Measurements from ENCODE around the gene GNAI3. TPM values are rescaled to one million over a fixed set of nuclear protein-coding genes. Genes with fewer than 3 reads are reported as not detected.
A peak's percentile ranks its signal among the peaks of the same experiment; 100 is the strongest.

The GNAI3 gene
- total and polyA plus RNA-seq, 2 experiments from 2014 or later, result 8.9 to 11.5 TPM

DNA sequence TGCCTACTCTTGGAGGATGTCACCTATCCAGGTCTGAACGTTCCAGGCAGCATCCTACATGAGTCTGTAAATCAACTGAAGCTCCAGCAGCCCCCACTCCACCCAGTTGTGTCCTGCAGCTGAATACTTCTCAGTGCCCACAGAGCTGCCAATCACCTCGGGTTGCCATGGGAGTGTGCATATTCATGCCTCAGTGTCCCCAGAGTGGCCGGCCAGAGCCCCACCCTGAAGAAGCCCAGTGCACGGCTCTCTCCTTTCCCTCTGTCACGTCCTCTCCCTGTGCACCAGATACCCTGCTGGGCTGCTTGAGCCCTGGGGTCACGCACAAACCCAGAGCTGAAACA lies 91.4 kb downstream of the GNAI3 start:
- H3K36me3 ChIP-seq (replicated peaks; ENCODE audit: insufficient read depth, low read depth), result no peaks in the 10 kb centered on the region
- H3K4me1 ChIP-seq (ENCODE audit: insufficient read depth), result peaks cover 26% of the 10 kb centered on the region
- no peak overlapping the region for H2AFZ ChIP-seq
- TF ChIP-seq EZH2phosphoT487 (IDR thresholded peaks at IDR 0.05; ENCODE audit: low read depth, severe bottlenecking, unreplicated experiment), result no peak
- DNase-seq (ENCODE audit: low spot score), result peak; percentile 3
- H3K4me2 ChIP-seq, result no peak overlapping the region
- H3K27ac ChIP-seq, result no peak overlapping the region
- no peak overlapping the region for H3K4me3 ChIP-seq
- no peaks in the 10 kb centered on the region for H3K27me3 ChIP-seq
- WGBS (ENCODE audit: low lambda C conversion rate, missing lambda C conversion rate), result 63% methylated on average over 6 of the region's 6 CpGs
- no peaks in the 10 kb centered on the region for H3K9me2 ChIP-seq (replicated peaks; ENCODE audit: insufficient read depth)
- no peaks in the 10 kb centered on the region for H3K9me3 ChIP-seq (ENCODE audit: low read depth)
- H4K20me1 ChIP-seq (ENCODE audit: insufficient read depth, poor library complexity, severe bottlenecking), result no peaks in the 10 kb centered on the region
- H3K79me2 ChIP-seq, result no peaks in the 10 kb centered on the region

DNA sequence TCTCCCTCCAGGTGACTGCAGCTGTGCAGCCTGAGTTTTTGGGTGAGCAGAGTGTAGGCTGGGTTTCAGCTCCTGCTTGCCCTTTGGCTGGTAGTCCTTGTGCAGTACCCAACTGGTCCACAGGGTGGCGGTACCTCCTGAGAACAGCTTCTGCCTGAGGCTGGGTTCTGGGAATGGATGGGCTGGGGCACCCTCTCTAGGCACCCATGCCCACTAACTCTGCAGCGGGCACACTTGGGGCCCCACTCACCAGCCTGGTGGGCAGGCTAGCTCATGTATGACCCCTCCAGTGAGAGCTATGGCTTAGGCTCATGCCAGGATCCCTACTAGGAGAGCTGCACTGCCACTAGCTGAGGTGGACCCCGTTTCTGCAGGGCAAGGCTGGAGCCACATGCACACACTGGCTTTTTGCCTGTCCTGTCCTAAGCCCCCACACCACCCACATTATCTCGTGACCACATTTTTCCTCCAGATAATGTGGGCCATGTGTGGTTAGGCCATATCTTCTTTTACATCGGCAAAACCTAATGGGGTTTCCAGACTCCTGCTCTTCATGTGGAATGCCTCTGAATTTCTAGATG lies 92.0 kb downstream of the GNAI3 start:
- no peaks in the 10 kb centered on the region for H3K9me2 ChIP-seq (replicated peaks; ENCODE audit: insufficient read depth)
- no peak overlapping the region for H3K4me3 ChIP-seq
- H2AFZ ChIP-seq, result no peak overlapping the region
- no peaks in the 10 kb centered on the region for H3K9me3 ChIP-seq (ENCODE audit: low read depth)
- H3K27ac ChIP-seq, result no peak overlapping the region
- H3K4me1 ChIP-seq (ENCODE audit: insufficient read depth), result peaks cover 30% of the 10 kb centered on the region
- no peaks in the 10 kb centered on the region for H3K27me3 ChIP-seq
- no peak for TF ChIP-seq EZH2phosphoT487 (IDR thresholded peaks at IDR 0.05; ENCODE audit: low read depth, severe bottlenecking, unreplicated experiment)
- no peak for TF ChIP-seq EZH2 (IDR thresholded peaks at IDR 0.05; ENCODE audit: borderline replicate concordance)
- TF ChIP-seq, protein P1, sequence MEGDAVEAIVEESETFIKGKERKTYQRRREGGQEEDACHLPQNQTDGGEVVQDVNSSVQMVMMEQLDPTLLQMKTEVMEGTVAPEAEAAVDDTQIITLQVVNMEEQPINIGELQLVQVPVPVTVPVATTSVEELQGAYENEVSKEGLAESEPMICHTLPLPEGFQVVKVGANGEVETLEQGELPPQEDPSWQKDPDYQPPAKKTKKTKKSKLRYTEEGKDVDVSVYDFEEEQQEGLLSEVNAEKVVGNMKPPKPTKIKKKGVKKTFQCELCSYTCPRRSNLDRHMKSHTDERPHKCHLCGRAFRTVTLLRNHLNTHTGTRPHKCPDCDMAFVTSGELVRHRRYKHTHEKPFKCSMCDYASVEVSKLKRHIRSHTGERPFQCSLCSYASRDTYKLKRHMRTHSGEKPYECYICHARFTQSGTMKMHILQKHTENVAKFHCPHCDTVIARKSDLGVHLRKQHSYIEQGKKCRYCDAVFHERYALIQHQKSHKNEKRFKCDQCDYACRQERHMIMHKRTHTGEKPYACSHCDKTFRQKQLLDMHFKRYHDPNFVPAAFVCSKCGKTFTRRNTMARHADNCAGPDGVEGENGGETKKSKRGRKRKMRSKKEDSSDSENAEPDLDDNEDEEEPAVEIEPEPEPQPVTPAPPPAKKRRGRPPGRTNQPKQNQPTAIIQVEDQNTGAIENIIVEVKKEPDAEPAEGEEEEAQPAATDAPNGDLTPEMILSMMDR (IDR thresholded peaks at IDR 0.05; ENCODE audit: poor library complexity), result peak; percentile 76
- H4K20me1 ChIP-seq (ENCODE audit: insufficient read depth, poor library complexity, severe bottlenecking), result no peaks in the 10 kb centered on the region
- no peaks in the 10 kb centered on the region for H3K36me3 ChIP-seq (replicated peaks; ENCODE audit: insufficient read depth, low read depth)
- H3K79me2 ChIP-seq, result no peaks in the 10 kb centered on the region
- WGBS (ENCODE audit: low lambda C conversion rate, missing lambda C conversion rate), result 39% methylated on average over 5 of the region's 5 CpGs
- no peak overlapping the region for H3K4me2 ChIP-seq
- peak; percentile 81 for DNase-seq (ENCODE audit: low spot score)

DNA sequence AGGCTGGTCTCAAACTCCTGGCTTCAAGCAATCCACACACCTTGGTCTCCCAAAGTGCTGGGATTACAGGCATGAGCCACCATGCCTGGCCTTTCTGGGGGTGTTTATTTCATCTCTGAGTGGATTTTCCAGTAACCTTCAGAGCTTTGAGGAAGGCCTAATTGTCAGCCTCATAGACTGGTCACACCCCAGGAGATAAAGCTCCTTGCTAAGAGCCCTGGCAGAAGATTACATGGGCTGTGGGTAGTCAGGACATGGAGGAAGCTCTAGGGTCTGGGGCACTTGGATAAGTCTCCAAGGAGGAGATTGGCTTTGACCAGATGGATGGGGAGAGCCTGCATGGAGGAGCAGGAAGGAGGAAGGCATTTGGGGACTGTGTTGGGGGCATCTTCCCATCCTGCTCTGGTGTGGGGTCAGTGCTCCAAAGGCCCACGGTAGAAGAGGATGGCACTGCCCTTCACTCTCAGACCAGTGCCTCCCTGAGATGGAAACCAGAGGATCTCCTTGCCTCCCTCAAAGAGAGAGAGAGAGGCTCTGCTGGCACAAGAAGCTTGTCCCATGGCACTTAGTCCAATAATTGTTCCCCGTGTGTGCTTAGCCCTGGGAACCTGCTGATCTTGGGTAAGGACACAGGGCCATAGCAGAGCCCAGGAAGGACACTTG lies 92.8 kb downstream of the GNAI3 start:
- H3K9me3 ChIP-seq (ENCODE audit: low read depth), result no peaks in the 10 kb centered on the region
- 92% methylated on average over 2 of the region's 2 CpGs for WGBS (ENCODE audit: low lambda C conversion rate, missing lambda C conversion rate)
- H3K4me3 ChIP-seq, result no peak overlapping the region
- H3K9me2 ChIP-seq (replicated peaks; ENCODE audit: insufficient read depth), result no peaks in the 10 kb centered on the region
- TF ChIP-seq EZH2 (IDR thresholded peaks at IDR 0.05; ENCODE audit: borderline replicate concordance), result no peak
- TF ChIP-seq EZH2phosphoT487 (IDR thresholded peaks at IDR 0.05; ENCODE audit: low read depth, severe bottlenecking, unreplicated experiment), result no peak
- TF ChIP-seq, protein P1 (IDR thresholded peaks at IDR 0.05; ENCODE audit: poor library complexity), result no peak
- no peaks in the 10 kb centered on the region for H3K79me2 ChIP-seq
- no peaks in the 10 kb centered on the region for H4K20me1 ChIP-seq (ENCODE audit: insufficient read depth, poor library complexity, severe bottlenecking)
- no peaks in the 10 kb centered on the region for H3K36me3 ChIP-seq (replicated peaks; ENCODE audit: insufficient read depth, low read depth)
- H2AFZ ChIP-seq, result no peak overlapping the region
- H3K4me1 ChIP-seq (ENCODE audit: insufficient read depth), result peaks cover 23% of the 10 kb centered on the region
- H3K27ac ChIP-seq, result no peak overlapping the region
- no peaks in the 10 kb centered on the region for H3K27me3 ChIP-seq
- H3K4me2 ChIP-seq, result no peak overlapping the region
- DNase-seq (ENCODE audit: low spot score), result no peak

DNA sequence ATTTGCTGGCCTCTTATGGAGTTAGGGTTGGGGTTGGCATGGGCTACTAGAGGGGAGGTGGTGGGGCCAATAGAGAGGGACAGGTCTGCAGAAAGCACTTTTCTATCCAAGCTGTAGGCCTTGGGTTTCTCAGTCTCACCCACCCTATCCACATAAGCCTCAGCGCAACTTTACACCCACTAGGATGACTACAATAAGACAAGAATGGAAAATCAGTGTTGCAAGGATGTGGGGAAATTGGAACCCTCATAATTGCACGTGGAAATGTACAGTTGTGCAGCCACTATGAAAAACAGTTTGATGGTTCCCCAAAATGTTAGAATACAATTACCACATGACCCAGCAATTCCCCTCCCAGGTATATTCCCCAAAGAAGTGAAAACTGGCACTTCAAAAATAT lies 93.4 kb downstream of the GNAI3 start:
- H2AFZ ChIP-seq, result no peak overlapping the region
- H3K36me3 ChIP-seq (replicated peaks; ENCODE audit: insufficient read depth, low read depth), result no peaks in the 10 kb centered on the region
- H4K20me1 ChIP-seq (ENCODE audit: insufficient read depth, poor library complexity, severe bottlenecking), result no peaks in the 10 kb centered on the region
- H3K27me3 ChIP-seq, result no peaks in the 10 kb centered on the region
- H3K4me1 ChIP-seq (ENCODE audit: insufficient read depth), result peaks cover 20% of the 10 kb centered on the region
- H3K27ac ChIP-seq, result no peak overlapping the region
- TF ChIP-seq EZH2phosphoT487 (IDR thresholded peaks at IDR 0.05; ENCODE audit: low read depth, severe bottlenecking, unreplicated experiment) (no peak), EZH2 (IDR thresholded peaks at IDR 0.05; ENCODE audit: borderline replicate concordance) (no peak)
- TF ChIP-seq, protein P1 (IDR thresholded peaks at IDR 0.05; ENCODE audit: poor library complexity), result no peak
- no peaks in the 10 kb centered on the region for H3K9me3 ChIP-seq (ENCODE audit: low read depth)
- H3K9me2 ChIP-seq (replicated peaks; ENCODE audit: insufficient read depth), result no peaks in the 10 kb centered on the region
- 87% methylated on average over 2 of the region's 2 CpGs for WGBS (ENCODE audit: low lambda C conversion rate, missing lambda C conversion rate)
- no peak for DNase-seq (ENCODE audit: low spot score)
- no peak overlapping the region for H3K4me3 ChIP-seq
- no peak overlapping the region for H3K4me2 ChIP-seq
- H3K79me2 ChIP-seq, result no peaks in the 10 kb centered on the region

Measured in hepatocyte (in vitro differentiated cells).